GM12891 (cell line): ENCODE measurements around the gene ITGAL.

Experiments used
- POLR2A ChIP-seq: IDR thresholded peaks from 2 replicates; pipeline ENCODE4 v1.6.1; 2011; ENCODE audit warnings: low read depth, low read length, control low read depth
- POLR2AphosphoS5 ChIP-seq: IDR thresholded peaks from 2 replicates; pipeline ENCODE4 v1.6.1; 2011; ENCODE audit warnings: low read depth, low read length, control low read depth
- SPI1 ChIP-seq: IDR thresholded peaks from 2 replicates; pipeline ENCODE4 v1.6.1; 2011; ENCODE audit warnings: low read depth, low read length, control low read depth
- TAF1 ChIP-seq: IDR thresholded peaks from 2 replicates; pipeline ENCODE4 v1.6.1; 2011; ENCODE audit warnings: low read depth, low read length, control low read depth

DNA sequence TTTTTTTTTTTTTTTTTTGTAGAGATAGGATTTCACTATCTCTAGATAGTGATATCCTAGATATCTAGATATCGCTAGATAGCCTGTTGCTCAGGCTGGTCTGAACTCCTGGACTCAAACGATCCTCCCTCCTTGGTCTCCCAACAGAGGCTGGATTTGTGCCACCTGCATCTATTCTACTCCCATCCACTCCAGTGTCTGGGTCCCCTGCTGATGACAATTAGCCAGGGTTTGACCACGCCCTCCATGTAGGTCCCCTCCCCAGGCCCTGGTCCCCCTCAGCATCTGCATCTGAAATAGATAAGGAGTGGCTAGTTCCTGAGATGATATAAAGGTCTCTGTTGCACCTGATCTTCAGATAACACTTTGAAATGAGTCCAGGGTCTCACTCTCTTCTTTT, 96.7 kb downstream of the ITGAL start:
- no peak for TF ChIP-seq POLR2A
- TF ChIP-seq POLR2AphosphoS5 = no peak
- no peak for TF ChIP-seq SPI1
- TF ChIP-seq TAF1 = no peak
